Measurements from ENCODE around the gene MYO5A.

Gene MYO5A

DNA sequence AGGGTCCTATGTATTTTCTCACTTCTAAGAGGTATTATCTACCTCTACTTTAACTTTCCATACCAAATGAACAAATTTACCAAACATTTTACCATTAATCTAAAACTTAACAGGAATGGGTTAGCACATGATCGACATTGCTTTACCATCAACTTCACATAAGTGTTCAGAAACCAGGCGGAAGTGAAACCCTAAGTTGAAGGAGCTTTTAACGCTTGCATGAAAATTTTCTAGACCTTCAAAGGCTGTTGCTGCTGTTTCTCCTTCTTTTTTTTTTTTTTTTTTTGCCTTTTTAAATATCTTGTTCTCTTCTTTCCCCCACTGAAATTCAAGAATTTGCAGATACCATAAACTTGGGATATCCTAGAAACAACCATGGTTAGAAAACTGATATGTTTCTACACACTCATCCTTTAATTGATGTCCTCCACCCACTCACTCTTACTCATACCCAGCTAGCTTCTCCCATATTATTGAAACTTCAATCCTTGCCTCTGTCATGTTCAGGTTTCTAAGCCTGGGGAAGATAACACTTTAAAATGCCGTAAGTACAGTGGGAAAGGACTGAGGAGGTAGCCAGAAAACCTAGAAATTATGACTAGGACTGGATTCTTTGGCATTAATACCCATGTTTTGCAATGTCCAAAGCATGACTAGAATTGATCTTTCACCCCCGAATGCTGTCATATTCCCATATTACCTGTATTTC lies 24.7 kb downstream of the MYO5A start:
- Histone ChIP-seq H3K36me3 (ENCODE audit: control insufficient read depth in 2 of 2, insufficient read depth in 1 of 2, low read length in 2 of 2) (no peaks in the 10 kb centered on the region), H3K4me3 (ENCODE audit: low read depth, low read length) (no peak overlapping the region), H3K9me3 (ENCODE audit: control insufficient read depth, insufficient read depth, low read depth, low read length) (no peaks in the 10 kb centered on the region), H3K27ac (ENCODE audit: extremely low read depth, low read depth, low read length) (no peak overlapping the region), H3K4me1 (ENCODE audit: control insufficient read depth, insufficient read depth, low read length) (0 out of 2 replicates have a peak, but pooled peaks cover 3% of the 10 kb centered on the region)
- no peak for TF ChIP-seq ZNF221 (tag by site-specific recombination; IDR thresholded peaks at IDR 0.05; ENCODE audit: borderline replicate concordance)
- TF ChIP-seq, protein P1, sequence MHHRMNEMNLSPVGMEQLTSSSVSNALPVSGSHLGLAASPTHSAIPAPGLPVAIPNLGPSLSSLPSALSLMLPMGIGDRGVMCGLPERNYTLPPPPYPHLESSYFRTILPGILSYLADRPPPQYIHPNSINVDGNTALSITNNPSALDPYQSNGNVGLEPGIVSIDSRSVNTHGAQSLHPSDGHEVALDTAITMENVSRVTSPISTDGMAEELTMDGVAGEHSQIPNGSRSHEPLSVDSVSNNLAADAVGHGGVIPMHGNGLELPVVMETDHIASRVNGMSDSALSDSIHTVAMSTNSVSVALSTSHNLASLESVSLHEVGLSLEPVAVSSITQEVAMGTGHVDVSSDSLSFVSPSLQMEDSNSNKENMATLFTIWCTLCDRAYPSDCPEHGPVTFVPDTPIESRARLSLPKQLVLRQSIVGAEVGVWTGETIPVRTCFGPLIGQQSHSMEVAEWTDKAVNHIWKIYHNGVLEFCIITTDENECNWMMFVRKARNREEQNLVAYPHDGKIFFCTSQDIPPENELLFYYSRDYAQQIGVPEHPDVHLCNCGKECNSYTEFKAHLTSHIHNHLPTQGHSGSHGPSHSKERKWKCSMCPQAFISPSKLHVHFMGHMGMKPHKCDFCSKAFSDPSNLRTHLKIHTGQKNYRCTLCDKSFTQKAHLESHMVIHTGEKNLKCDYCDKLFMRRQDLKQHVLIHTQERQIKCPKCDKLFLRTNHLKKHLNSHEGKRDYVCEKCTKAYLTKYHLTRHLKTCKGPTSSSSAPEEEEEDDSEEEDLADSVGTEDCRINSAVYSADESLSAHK (tag by site-specific recombination; IDR thresholded peaks at IDR 0.05), result peak; percentile 52; the same call in 1 of the 2 replicates
- ChIA-PET POLR2A (no interaction called here), CTCF (no interaction called here)

DNA sequence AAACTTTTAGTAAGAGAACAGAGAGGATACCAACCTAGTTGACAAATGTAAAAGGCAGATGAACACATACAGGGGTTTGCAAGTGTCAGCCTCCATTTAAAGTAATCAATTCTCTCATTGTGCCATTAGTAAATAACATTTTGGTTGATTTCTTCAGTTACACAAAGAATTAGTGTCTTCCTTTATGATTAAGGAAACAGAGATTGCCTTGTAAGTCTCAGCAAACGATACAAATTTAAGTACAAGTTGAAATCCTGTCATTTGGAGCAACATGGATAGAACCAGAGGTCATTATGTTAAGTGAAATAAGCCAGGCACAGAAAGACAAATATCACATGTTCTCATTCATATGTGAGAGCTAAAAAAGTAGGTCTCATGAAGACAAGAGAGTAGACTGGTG lies 26.1 kb downstream of the MYO5A start:
- CTCF ChIA-PET, result no interaction called here
- no peaks in the 10 kb centered on the region for H3K9me3 ChIP-seq (ENCODE audit: control insufficient read depth, insufficient read depth, low read depth, low read length)
- no peaks in the 10 kb centered on the region for H3K4me1 ChIP-seq (ENCODE audit: control insufficient read depth, insufficient read depth, low read length)
- H3K4me3 ChIP-seq (ENCODE audit: low read depth, low read length), result no peak overlapping the region
- TF ChIP-seq ZNF292 (tag by site-specific recombination; IDR thresholded peaks at IDR 0.05; ENCODE audit: borderline replicate concordance, low read depth) (no peak), ZNF624 (tag by site-specific recombination; IDR thresholded peaks at IDR 0.05) (no peak), ZNF174 (tag by site-specific recombination; IDR thresholded peaks at IDR 0.05) (no peak), ZNF114 (tag by site-specific recombination; IDR thresholded peaks at IDR 0.05) (no peak), ZNF558 (tag by site-specific recombination; IDR thresholded peaks at IDR 0.05) (no peak)
- TF ChIP-seq, protein P2, sequence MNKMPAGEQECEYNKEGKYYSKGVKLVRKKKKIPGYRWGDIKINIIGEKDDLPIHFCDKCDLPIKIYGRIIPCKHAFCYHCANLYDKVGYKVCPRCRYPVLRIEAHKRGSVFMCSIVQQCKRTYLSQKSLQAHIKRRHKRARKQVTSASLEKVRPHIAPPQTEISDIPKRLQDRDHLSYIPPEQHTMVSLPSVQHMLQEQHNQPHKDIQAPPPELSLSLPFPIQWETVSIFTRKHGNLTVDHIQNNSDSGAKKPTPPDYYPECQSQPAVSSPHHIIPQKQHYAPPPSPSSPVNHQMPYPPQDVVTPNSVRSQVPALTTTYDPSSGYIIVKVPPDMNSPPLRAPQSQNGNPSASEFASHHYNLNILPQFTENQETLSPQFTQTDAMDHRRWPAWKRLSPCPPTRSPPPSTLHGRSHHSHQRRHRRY (tag by site-specific recombination; IDR thresholded peaks at IDR 0.05), result no peak
- TF ChIP-seq, protein P3, sequence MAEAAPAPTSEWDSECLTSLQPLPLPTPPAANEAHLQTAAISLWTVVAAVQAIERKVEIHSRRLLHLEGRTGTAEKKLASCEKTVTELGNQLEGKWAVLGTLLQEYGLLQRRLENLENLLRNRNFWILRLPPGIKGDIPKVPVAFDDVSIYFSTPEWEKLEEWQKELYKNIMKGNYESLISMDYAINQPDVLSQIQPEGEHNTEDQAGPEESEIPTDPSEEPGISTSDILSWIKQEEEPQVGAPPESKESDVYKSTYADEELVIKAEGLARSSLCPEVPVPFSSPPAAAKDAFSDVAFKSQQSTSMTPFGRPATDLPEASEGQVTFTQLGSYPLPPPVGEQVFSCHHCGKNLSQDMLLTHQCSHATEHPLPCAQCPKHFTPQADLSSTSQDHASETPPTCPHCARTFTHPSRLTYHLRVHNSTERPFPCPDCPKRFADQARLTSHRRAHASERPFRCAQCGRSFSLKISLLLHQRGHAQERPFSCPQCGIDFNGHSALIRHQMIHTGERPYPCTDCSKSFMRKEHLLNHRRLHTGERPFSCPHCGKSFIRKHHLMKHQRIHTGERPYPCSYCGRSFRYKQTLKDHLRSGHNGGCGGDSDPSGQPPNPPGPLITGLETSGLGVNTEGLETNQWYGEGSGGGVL (tag by site-specific recombination; IDR thresholded peaks at IDR 0.05), result no peak
- TF ChIP-seq, protein P4, sequence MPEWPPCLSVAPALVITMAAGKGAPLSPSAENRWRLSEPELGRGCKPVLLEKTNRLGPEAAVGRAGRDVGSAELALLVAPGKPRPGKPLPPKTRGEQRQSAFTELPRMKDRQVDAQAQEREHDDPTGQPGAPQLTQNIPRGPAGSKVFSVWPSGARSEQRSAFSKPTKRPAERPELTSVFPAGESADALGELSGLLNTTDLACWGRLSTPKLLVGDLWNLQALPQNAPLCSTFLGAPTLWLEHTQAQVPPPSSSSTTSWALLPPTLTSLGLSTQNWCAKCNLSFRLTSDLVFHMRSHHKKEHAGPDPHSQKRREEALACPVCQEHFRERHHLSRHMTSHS (tag by site-specific recombination; IDR thresholded peaks at IDR 0.05), result no peak
- TF ChIP-seq, protein P5, sequence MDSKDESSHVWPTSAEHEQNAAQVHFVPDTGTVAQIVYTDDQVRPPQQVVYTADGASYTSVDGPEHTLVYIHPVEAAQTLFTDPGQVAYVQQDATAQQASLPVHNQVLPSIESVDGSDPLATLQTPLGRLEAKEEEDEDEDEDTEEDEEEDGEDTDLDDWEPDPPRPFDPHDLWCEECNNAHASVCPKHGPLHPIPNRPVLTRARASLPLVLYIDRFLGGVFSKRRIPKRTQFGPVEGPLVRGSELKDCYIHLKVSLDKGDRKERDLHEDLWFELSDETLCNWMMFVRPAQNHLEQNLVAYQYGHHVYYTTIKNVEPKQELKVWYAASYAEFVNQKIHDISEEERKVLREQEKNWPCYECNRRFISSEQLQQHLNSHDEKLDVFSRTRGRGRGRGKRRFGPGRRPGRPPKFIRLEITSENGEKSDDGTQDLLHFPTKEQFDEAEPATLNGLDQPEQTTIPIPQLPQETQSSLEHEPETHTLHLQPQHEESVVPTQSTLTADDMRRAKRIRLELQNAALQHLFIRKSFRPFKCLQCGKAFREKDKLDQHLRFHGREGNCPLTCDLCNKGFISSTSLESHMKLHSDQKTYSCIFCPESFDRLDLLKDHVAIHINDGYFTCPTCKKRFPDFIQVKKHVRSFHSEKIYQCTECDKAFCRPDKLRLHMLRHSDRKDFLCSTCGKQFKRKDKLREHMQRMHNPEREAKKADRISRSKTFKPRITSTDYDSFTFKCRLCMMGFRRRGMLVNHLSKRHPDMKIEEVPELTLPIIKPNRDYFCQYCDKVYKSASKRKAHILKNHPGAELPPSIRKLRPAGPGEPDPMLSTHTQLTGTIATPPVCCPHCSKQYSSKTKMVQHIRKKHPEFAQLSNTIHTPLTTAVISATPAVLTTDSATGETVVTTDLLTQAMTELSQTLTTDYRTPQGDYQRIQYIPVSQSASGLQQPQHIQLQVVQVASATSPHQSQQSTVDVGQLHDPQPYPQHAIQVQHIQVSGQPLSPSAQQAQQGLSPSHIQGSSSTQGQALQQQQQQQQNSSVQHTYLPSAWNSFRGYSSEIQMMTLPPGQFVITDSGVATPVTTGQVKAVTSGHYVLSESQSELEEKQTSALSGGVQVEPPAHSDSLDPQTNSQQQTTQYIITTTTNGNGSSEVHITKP (tag by site-specific recombination; IDR thresholded peaks at IDR 0.05), result no peak
- POLR2A ChIA-PET, result no interaction called here
- no peak overlapping the region for H3K27ac ChIP-seq (ENCODE audit: extremely low read depth, low read depth, low read length)
- H3K36me3 ChIP-seq (ENCODE audit: control insufficient read depth in 2 of 2, insufficient read depth in 1 of 2, low read length in 2 of 2), result no peaks in the 10 kb centered on the region

Data from HEK293 (cell line).